Measurements from ENCODE around the gene KDM5C.

The KDM5C gene

GRCh38 chrX:53224860-53225797 is at the start of gene KDM5C:
KDM5C (minus strand) TSS chrX:53225207; CDS start chrX:53224889, 318 bp downstream.
- DNase-seq = peak; percentile 96

GRCh38 chrX:53272808-53273337 is 47.9 kb upstream of the KDM5C start:
- no peak for DNase-seq

- no peak for DNase-seq
These were observed 44.6 kb upstream of the KDM5C start for GRCh38 chrX:53269536-53270107.

- DNase-seq = no peak
These were observed 43.2 kb upstream of the KDM5C start for GRCh38 chrX:53268173-53268572.

- DNase-seq = no peak
These were observed 41.9 kb upstream of the KDM5C start for GRCh38 chrX:53266914-53267313.

GRCh38 chrX:53265771-53266574 is 41.0 kb upstream of the KDM5C start:
- DNase-seq = no peak

- DNase-seq = no peak
These were observed 38.6 kb upstream of the KDM5C start for GRCh38 chrX:53263597-53264094.

- DNase-seq = no peak
These were observed 37.9 kb upstream of the KDM5C start for GRCh38 chrX:53262918-53263394.

- DNase-seq = no peak
These were observed 37.3 kb upstream of the KDM5C start for GRCh38 chrX:53262189-53262917.

- no peak for DNase-seq
These were observed 36.5 kb upstream of the KDM5C start for GRCh38 chrX:53261355-53261972.

- no peak for DNase-seq
These were observed 35.8 kb upstream of the KDM5C start for GRCh38 chrX:53260836-53261235.

- no peak for DNase-seq
These were observed 32.8 kb upstream of the KDM5C start for GRCh38 chrX:53257670-53258423.

GRCh38 chrX:53257166-53257565 is 32.2 kb upstream of the KDM5C start:
- no peak for DNase-seq

GRCh38 chrX:53256446-53257041 is 31.5 kb upstream of the KDM5C start:
- no peak for DNase-seq

GRCh38 chrX:53255738-53256191 is 30.8 kb upstream of the KDM5C start:
- DNase-seq = no peak

- no peak for DNase-seq
These were observed 29.8 kb upstream of the KDM5C start for GRCh38 chrX:53254570-53255461.

- DNase-seq = no peak
These were observed 28.4 kb upstream of the KDM5C start for GRCh38 chrX:53253293-53254020.

- DNase-seq = no peak
These were observed 26.3 kb upstream of the KDM5C start for GRCh38 chrX:53251307-53251706.

GRCh38 chrX:53250556-53250955 is 25.5 kb upstream of the KDM5C start:
- DNase-seq = no peak

Data from NCI-H82 (cell line).